HG03196 (cell line): ENCODE results near the gene TTC39C.
"Not testable (repeated sequence)": the region's sequence is repeated elsewhere in the genome, so short reads cannot be mapped to it uniquely, and the experiment has no call there.

Source experiments
- ATAC-seq: cut with Tn5 transposase; IDR thresholded peaks from one replicate; pipeline ENCODE4 v1.9.1; 2021; ENCODE audit not compliant: unreplicated experiment

The TTC39C gene

GRCh38 chr18:24127735-24128134 lies 113.2 kb downstream of the TTC39C start:
- no peak for ATAC-seq

- ATAC-seq: no peak
These were observed 114.1 kb downstream of the TTC39C start for GRCh38 chr18:24128700-24129099.

GRCh38 chr18:24130494-24130893 lies 115.9 kb downstream of the TTC39C start:
- no peak for ATAC-seq

- no peak for ATAC-seq
These were observed 122.4 kb downstream of the TTC39C start for GRCh38 chr18:24136967-24137373.

- ATAC-seq: no peak
These were observed 123.8 kb downstream of the TTC39C start for GRCh38 chr18:24138409-24138788.

GRCh38 chr18:24138789-24139616 lies 124.4 kb downstream of the TTC39C start, which contains the start of gene CABYR:
Gene CABYR, plus strand, starts transcription at chr18:24139062. Its CDS starts 4,053 bp downstream, at chr18:24143115.
- peak; percentile 79 for ATAC-seq

- ATAC-seq: no peak
These were observed 126.1 kb downstream of the TTC39C start for GRCh38 chr18:24140697-24141096.

- ATAC-seq: no peak
These were observed 127.8 kb downstream of the TTC39C start for GRCh38 chr18:24142376-24142775.

- not testable (repeated sequence) for ATAC-seq
These were observed 135.0 kb downstream of the TTC39C start for GRCh38 chr18:24149591-24149990.

- no peak for ATAC-seq
These were observed 138.8 kb downstream of the TTC39C start for GRCh38 chr18:24153397-24153796.

GRCh38 chr18:24157855-24158254 lies 143.3 kb downstream of the TTC39C start:
- ATAC-seq: no peak

GRCh38 chr18:24160086-24160485 lies 145.5 kb downstream of the TTC39C start:
- ATAC-seq: no peak

- no peak for ATAC-seq
These were observed 146.8 kb downstream of the TTC39C start for GRCh38 chr18:24161304-24161703.

- no peak for ATAC-seq
These were observed 153.9 kb downstream of the TTC39C start for GRCh38 chr18:24168496-24168895.

- ATAC-seq: no peak
These were observed 155.8 kb downstream of the TTC39C start for GRCh38 chr18:24170360-24170759.

- ATAC-seq: no peak
These were observed 159.4 kb downstream of the TTC39C start for GRCh38 chr18:24173997-24174396.

- peak; percentile 72 for ATAC-seq
These were observed 162.3 kb downstream of the TTC39C start for GRCh38 chr18:24176727-24177416.

- no peak for ATAC-seq
These were observed 163.1 kb downstream of the TTC39C start for GRCh38 chr18:24177499-24178133.

GRCh38 chr18:24180048-24180447 lies 165.5 kb downstream of the TTC39C start:
- ATAC-seq: no peak

- no peak for ATAC-seq
These were observed 167.3 kb downstream of the TTC39C start for GRCh38 chr18:24181806-24182205.
